ENCODE data around the gene MAGI1. TPM values are rescaled to one million over a fixed set of nuclear protein-coding genes. Genes with fewer than 3 reads are reported as not detected.

MAGI1 gene
- total RNA-seq, 3 donors from 2014 or later = 22.1 to 94.4 (median 70.5) TPM

GRCh38 chr3:65706301-65706700, 332.4 kb downstream of the MAGI1 start:
- no peak for DNase-seq (ENCODE audit: low spot score in 2 of 2)
- Histone ChIP-seq H3K36me3 (no peaks in the 10 kb centered on the region), H3K27me3 (no peaks in the 10 kb centered on the region), H3K4me3 (no peak overlapping the region), H3K27ac (no peak overlapping the region), H3K9me3 (no peaks in the 10 kb centered on the region), H3K4me1 (no peaks in the 10 kb centered on the region)
- intact Hi-C loops (cut with DNase I; ENCODE audit: low total_unique reads) = no loop called here
- TF ChIP-seq POLR2A (IDR thresholded peaks at IDR 0.05) (no peak), POLR2AphosphoS5 (IDR thresholded peaks at IDR 0.05) (no peak), CTCF (IDR thresholded peaks at IDR 0.05) (no peak)

GRCh38 chr3:65703820-65704219, 334.9 kb downstream of the MAGI1 start:
- DNase-seq (ENCODE audit: low spot score in 2 of 2) = no peak
- Histone ChIP-seq H3K27me3 (no peaks in the 10 kb centered on the region), H3K9me3 (no peaks in the 10 kb centered on the region), H3K4me3 (no peak overlapping the region), H3K36me3 (no peaks in the 10 kb centered on the region), H3K27ac (no peak overlapping the region), H3K4me1 (no peaks in the 10 kb centered on the region)
- intact Hi-C loops (cut with DNase I; ENCODE audit: low total_unique reads) = no loop called here
- TF ChIP-seq POLR2A (IDR thresholded peaks at IDR 0.05) = no peak
- TF ChIP-seq POLR2AphosphoS5 (IDR thresholded peaks at IDR 0.05) = no peak
- no peak for TF ChIP-seq CTCF (IDR thresholded peaks at IDR 0.05)

GRCh38 chr3:65703026-65703425, 335.7 kb downstream of the MAGI1 start:
- intact Hi-C loops (cut with DNase I; ENCODE audit: low total_unique reads) = no loop called here
- H3K9me3 ChIP-seq = no peaks in the 10 kb centered on the region
- H3K4me1 ChIP-seq = no peaks in the 10 kb centered on the region
- no peaks in the 10 kb centered on the region for H3K27me3 ChIP-seq
- H3K27ac ChIP-seq = no peak overlapping the region
- no peak for DNase-seq (ENCODE audit: low spot score in 2 of 2)
- TF ChIP-seq POLR2A (IDR thresholded peaks at IDR 0.05) (no peak), POLR2AphosphoS5 (IDR thresholded peaks at IDR 0.05) (no peak), CTCF (IDR thresholded peaks at IDR 0.05) (no peak)
- no peaks in the 10 kb centered on the region for H3K36me3 ChIP-seq
- no peak overlapping the region for H3K4me3 ChIP-seq

- Histone ChIP-seq H3K36me3 (no peaks in the 10 kb centered on the region), H3K27ac (no peak overlapping the region), H3K4me1 (no peaks in the 10 kb centered on the region), H3K27me3 (no peaks in the 10 kb centered on the region), H3K4me3 (no peak overlapping the region), H3K9me3 (no peaks in the 10 kb centered on the region)
- intact Hi-C loops (cut with DNase I; ENCODE audit: low total_unique reads) = no loop called here
- TF ChIP-seq CTCF (IDR thresholded peaks at IDR 0.05) (no peak), POLR2A (IDR thresholded peaks at IDR 0.05) (no peak), POLR2AphosphoS5 (IDR thresholded peaks at IDR 0.05) (no peak)
- DNase-seq (ENCODE audit: low spot score in 2 of 2) = no peak
These were observed 336.5 kb downstream of the MAGI1 start for GRCh38 chr3:65702202-65702601.

- H3K27ac ChIP-seq = no peak overlapping the region
- H3K4me3 ChIP-seq = no peak overlapping the region
- no peaks in the 10 kb centered on the region for H3K36me3 ChIP-seq
- TF ChIP-seq POLR2AphosphoS5 (IDR thresholded peaks at IDR 0.05) (no peak), POLR2A (IDR thresholded peaks at IDR 0.05) (no peak), CTCF (IDR thresholded peaks at IDR 0.05) (no peak)
- no peaks in the 10 kb centered on the region for H3K4me1 ChIP-seq
- intact Hi-C loops (cut with DNase I; ENCODE audit: low total_unique reads) = no loop called here
- no peaks in the 10 kb centered on the region for H3K9me3 ChIP-seq
- no peaks in the 10 kb centered on the region for H3K27me3 ChIP-seq
- DNase-seq (ENCODE audit: low spot score in 2 of 2) = no peak
These were observed 337.2 kb downstream of the MAGI1 start for GRCh38 chr3:65701516-65701915.

Measured in breast epithelium (tissue), 4 donors.